ENCODE measurements around the gene AOX1.
"Not testable (repeated sequence)": the region's sequence is repeated elsewhere in the genome, so short reads cannot be mapped to it uniquely, and the experiment has no call there.

DNA sequence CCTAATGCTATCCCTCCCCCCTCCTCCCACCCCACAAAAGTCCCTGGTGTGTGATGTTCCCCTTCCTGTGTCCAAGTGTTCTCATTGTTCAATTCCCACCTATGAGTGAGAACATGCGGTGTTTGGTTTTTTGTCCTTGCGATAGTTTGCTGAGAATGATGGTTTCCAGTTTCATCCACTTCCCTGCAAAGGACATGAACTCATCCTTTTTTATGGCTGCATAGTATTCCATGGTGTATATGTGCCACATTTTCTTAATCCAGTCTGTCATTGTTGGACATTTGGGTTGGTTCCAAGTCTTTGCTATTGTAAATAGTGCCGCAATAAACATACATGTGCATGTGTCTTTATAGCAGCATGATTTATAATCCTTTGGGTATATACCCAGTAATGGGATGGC, 129.2 kb downstream of the AOX1 start:
- not testable (repeated sequence) for TF ChIP-seq POLR2A (IDR thresholded peaks at IDR 0.05)
- TF ChIP-seq, protein P1, sequence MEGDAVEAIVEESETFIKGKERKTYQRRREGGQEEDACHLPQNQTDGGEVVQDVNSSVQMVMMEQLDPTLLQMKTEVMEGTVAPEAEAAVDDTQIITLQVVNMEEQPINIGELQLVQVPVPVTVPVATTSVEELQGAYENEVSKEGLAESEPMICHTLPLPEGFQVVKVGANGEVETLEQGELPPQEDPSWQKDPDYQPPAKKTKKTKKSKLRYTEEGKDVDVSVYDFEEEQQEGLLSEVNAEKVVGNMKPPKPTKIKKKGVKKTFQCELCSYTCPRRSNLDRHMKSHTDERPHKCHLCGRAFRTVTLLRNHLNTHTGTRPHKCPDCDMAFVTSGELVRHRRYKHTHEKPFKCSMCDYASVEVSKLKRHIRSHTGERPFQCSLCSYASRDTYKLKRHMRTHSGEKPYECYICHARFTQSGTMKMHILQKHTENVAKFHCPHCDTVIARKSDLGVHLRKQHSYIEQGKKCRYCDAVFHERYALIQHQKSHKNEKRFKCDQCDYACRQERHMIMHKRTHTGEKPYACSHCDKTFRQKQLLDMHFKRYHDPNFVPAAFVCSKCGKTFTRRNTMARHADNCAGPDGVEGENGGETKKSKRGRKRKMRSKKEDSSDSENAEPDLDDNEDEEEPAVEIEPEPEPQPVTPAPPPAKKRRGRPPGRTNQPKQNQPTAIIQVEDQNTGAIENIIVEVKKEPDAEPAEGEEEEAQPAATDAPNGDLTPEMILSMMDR (IDR thresholded peaks at IDR 0.05 in 4 of 5, conservative IDR thresholded peaks at IDR 0.05 in 1 of 5): not testable (repeated sequence)

Data from gastrocnemius medialis (tissue), 4 donors.